Calu3 (cell line): ENCODE data around the gene MYADML2. TPM values are rescaled to one million over a fixed set of nuclear protein-coding genes. Genes with fewer than 3 reads are reported as not detected.

Experiments used
- BruUV-seq: library from RNA; stranded (reverse); fragments of 400-500 nt; replicated peaks from 2 replicates; lab custom pipeline; 2021; lab: Mats Ljungman, UMichigan
- CTCF ChIA-PET: fragments of 300-600 bp; sonication (Branson Sonifier 250); formaldehyde crosslinking; loops from one replicate; lab custom pipeline; 2022; ENCODE audit warnings: antibody characterized with exemption; lab: Charles Lee
- DNase-seq: peaks from one replicate; pipeline ENCODE4 v3.0.0; 2022
- H3K27ac Mint-ChIP-seq: one replicate; pipeline ENCODE4 v1.8.0; 2022; ENCODE audit warnings: mixed read lengths; ENCODE audit not compliant: unreplicated experiment
- H3K27me3 Mint-ChIP-seq: one replicate; pipeline ENCODE4 v1.8.0; 2022; ENCODE audit warnings: mixed read lengths; ENCODE audit not compliant: unreplicated experiment
- H3K36me3 Mint-ChIP-seq: one replicate; pipeline ENCODE4 v1.8.0; 2022; ENCODE audit warnings: mild to moderate bottlenecking, moderate library complexity, mixed read lengths; ENCODE audit not compliant: insufficient read depth, unreplicated experiment
- H3K4me1 Mint-ChIP-seq: one replicate; pipeline ENCODE4 v1.8.0; 2022; ENCODE audit warnings: mild to moderate bottlenecking, low read depth, mixed read lengths; ENCODE audit not compliant: unreplicated experiment
- H3K4me3 Mint-ChIP-seq: one replicate; pipeline ENCODE4 v1.8.0; 2022; ENCODE audit warnings: mild to moderate bottlenecking, low read depth, moderate library complexity, mixed read lengths; ENCODE audit not compliant: unreplicated experiment
- H3K9me3 Mint-ChIP-seq: one replicate; pipeline ENCODE4 v1.8.0; 2022; ENCODE audit warnings: low read depth, mixed read lengths; ENCODE audit not compliant: unreplicated experiment
- CTCF ChIP-seq: fragments of 200-600 bp; IDR thresholded peaks from one replicate; pipeline ENCODE4 v1.8.0; 2022; ENCODE audit warnings: antibody characterized with exemption; ENCODE audit not compliant: unreplicated experiment
- intact Hi-C: fragments of 100-400 bp; cut with micrococcal nuclease; formaldehyde crosslinking; loops from one replicate; pipeline ENCODE4 v1.10.0; 2022; ENCODE audit not compliant: unreplicated experiment
- total RNA-seq: library from RNA; stranded (reverse); gene quantifications from 2 replicates; pipeline ENCODE4 v1.2.3, GENCODE V29; 2022

MYADML2 gene
- total RNA-seq, 1 experiment from 2014 or later, result not detected

- intact Hi-C loops, result no loop called here
- Mint-ChIP-seq H3K27ac (no peak overlapping the region), H3K36me3 (peaks cover 6% of the 10 kb centered on the region), H3K4me1 (no peaks in the 10 kb centered on the region), H3K9me3 (no peaks in the 10 kb centered on the region), H3K4me3 (peak overlapping the region; percentile 32), H3K27me3 (peaks cover 70% of the 10 kb centered on the region)
- TF ChIP-seq CTCF, result no peak
- CTCF ChIA-PET, result interaction anchor here (0.9 kb wide), 1 partner anchor 30 kb away, joined by 3 read pairs; no protein-coding TSS in a partner anchor
- no peak for DNase-seq
- no TSS peak for BruUV-seq
Observed at GRCh38 chr17:81962499-81963441, 15.7 kb upstream of the MYADML2 start.

DNA sequence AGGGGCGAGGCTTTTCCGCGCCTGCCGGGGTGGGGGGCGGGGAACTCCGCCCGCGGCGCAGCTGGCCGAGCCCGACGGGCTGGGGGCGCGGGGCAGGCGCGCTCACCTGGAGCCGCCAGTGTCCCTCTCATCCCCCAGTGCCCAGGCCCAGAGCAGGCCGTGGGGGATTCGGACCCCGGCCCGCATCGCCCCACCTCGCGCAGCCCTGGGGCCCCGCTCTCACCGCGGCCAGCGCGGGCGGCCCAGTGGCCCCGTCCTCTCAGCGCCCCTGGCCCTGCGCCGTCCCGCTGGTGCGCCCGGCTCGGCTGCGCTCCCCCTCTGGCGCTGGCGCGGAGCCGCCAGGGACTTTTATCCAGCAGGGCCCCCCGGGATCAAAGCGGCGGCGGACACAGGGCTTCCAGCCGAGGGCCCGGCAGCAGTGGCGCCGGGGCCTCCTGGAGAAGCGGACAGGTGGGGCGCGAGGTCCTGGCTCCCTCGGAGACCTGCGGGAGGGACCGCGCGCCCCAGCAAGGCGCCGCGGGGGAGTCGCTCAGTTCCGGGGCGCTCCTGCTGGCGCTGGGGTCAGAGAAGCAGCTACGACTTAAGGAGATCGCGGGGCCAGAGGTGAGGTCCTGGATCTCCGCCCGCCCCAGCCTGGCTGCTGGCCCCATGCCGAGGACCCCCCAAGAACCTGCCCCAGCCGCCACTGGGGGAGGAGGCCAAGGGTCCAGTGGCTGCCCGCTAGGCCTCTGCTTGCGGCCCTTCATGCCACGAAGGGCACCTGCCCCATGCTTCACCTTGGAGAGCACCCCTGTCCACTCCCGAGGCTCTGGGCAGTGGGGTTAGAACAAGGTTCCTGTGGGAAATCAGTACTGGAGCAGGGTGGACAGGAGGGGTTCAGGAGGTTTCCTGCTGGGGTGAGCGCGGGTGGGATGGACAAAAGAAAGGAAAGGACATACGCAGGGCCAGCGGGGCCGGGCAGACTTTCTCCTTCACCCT is 14.8 kb upstream of the MYADML2 start:
- Mint-ChIP-seq H3K27ac (no peak overlapping the region), H3K9me3 (no peaks in the 10 kb centered on the region), H3K4me3 (peak overlapping the region; percentile 32), H3K4me1 (no peaks in the 10 kb centered on the region), H3K27me3 (peaks cover 77% of the 10 kb centered on the region), H3K36me3 (peaks cover 6% of the 10 kb centered on the region)
- CTCF ChIA-PET, result no interaction called here
- intact Hi-C loops, result loop anchor here (2.0 kb wide), 1 partner anchor 59 kb away; no protein-coding TSS in a partner anchor
- no TSS peak for BruUV-seq
- no peak for TF ChIP-seq CTCF
- DNase-seq, result no peak

DNA sequence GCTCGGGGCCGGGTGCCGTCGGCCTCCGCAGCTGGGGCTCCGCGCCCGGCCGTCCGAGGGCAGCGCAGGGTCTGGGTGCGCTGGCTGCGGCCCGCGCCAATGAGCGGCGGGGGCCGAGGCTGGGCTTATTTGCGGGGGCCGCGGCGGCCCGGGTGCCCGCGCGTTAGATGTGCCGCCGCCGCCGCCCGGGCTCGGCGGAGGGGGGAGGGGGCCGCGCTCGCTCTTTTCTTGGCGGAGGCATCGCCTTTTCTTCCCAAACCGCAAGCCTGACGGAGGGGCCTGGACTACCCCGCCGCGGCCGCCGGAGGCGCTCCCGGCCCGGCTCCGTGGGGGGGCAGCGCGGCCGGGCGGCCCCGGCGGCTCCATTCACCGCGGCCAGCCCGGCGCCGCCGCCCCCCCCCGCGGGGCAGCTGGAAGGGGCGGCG is 14.1 kb upstream of the MYADML2 start, which contains the start of gene NOTUM:
NOTUM (minus strand) TSS at position 101 of the 425 bp plus-strand sequence. CDS start 278 bp downstream, outside the sequence.
- DNase-seq, result no peak
- Mint-ChIP-seq H3K27ac (no peak within 1 kb of the TSS), H3K4me1 (no peaks in the 10 kb centered on the region), H3K27me3 (peaks cover 72% of the 10 kb centered on the region), H3K4me3 (peak within 1 kb of the TSS; percentile 32), H3K36me3 (peaks cover 6% of the 10 kb centered on the region), H3K9me3 (no peaks in the 10 kb centered on the region)
- intact Hi-C loops, result loop anchor here (2.0 kb wide), 1 partner anchor 60 kb away; no protein-coding TSS in a partner anchor
- CTCF ChIA-PET, result interaction anchor here (2.3 kb wide), 1 partner anchor 61 kb away, joined by 45 read pairs; the partner anchor contains the start of genes CENPX and LRRC45
- no TSS peak for BruUV-seq
- no peak for TF ChIP-seq CTCF
